HepG2 (cell line): ENCODE data around the gene PCDHGB3.

Experiments
- EZH2 ChIP-seq: conservative IDR thresholded peaks from 2 replicates; pipeline ENCODE4 v1.6.1; 2012; ENCODE audit warnings: mild to moderate bottlenecking, low read depth, low read length, moderate library complexity
- IRF1 ChIP-seq: sonication (generic); formaldehyde crosslinking; IDR thresholded peaks from 2 replicates; pipeline ENCODE4 v1.4.0; 2020; ENCODE audit warnings: low read depth, mild to moderate bottlenecking, missing genetic modification reagents
- KDM1A ChIP-seq: IDR thresholded peaks from 2 replicates; pipeline ENCODE4 v1.6.1; 2016; ENCODE audit warnings: missing compliant biosample characterization
- NCOR1 ChIP-seq: fragments of 200-600 bp; sonication (generic); IDR thresholded peaks from 2 replicates; pipeline ENCODE4 v1.7.0; 2017; ENCODE audit warnings: antibody characterized with exemption, low read length, borderline replicate concordance
- NFE2L1 ChIP-seq: sonication (generic); formaldehyde crosslinking; IDR thresholded peaks from 2 replicates; pipeline ENCODE4 v1.4.0; 2020; ENCODE audit warnings: missing genetic modification reagents, mild to moderate bottlenecking, borderline replicate concordance
- RARA ChIP-seq: IDR thresholded peaks from 2 replicates; pipeline ENCODE4 v1.6.1; 2016; ENCODE audit warnings: missing genetic modification reagents, missing compliant biosample characterization
- TBL1XR1 ChIP-seq: fragments of 150-350 bp; IDR thresholded peaks from 2 replicates; pipeline ENCODE4 v1.6.1; 2014; ENCODE audit warnings: borderline replicate concordance, low read length; ENCODE audit not compliant: partially characterized antibody
- ZNF20 ChIP-seq: sonication (generic); formaldehyde crosslinking; IDR thresholded peaks from 2 replicates; pipeline ENCODE4 v1.4.0; 2020; ENCODE audit warnings: mild to moderate bottlenecking, moderate library complexity, missing genetic modification reagents

GRCh38 chr5:141362719-141363118 is 7.3 kb upstream of the PCDHGB3 start:
- TF ChIP-seq KDM1A (no peak), RARA (CRISPR knock-in tag) (no peak), NFE2L1 (CRISPR knock-in tag) (no peak), EZH2 (no peak), TBL1XR1 (no peak), IRF1 (CRISPR knock-in tag) (no peak), NCOR1 (no peak), ZNF20 (no peak)
